HepG2 (cell line): ENCODE data around the gene FRK. TPM values are rescaled to one million over a fixed set of nuclear protein-coding genes. Genes with fewer than 3 reads are reported as not detected.

ENCODE experiments used
- AHR ChIP-seq: IDR thresholded peaks from 2 replicates; pipeline ENCODE4 v1.6.1; 2018; ENCODE audit warnings: missing genetic modification reagents, missing compliant biosample characterization
- BRF2 ChIP-seq: sonication (generic); formaldehyde crosslinking; IDR thresholded peaks from 2 replicates; pipeline ENCODE4 v1.8.1; 2022; ENCODE audit warnings: mild to moderate bottlenecking, missing genetic modification reagents
- CBX2 ChIP-seq, 2 experiments: fragments of 200-600 bp in 1 of 2; sonication (generic); formaldehyde crosslinking in 1 of 2; IDR thresholded peaks; 2 replicates each; pipeline versions ENCODE4 v1.7.0 to v1.8.1; 2018 to 2022; ENCODE audit warnings: low read depth in 2 of 2, low read length in 1 of 2, mild to moderate bottlenecking in 1 of 2, missing genetic modification reagents in 1 of 2
- CREBL2 ChIP-seq: sonication (generic); formaldehyde crosslinking; IDR thresholded peaks from 2 replicates; pipeline ENCODE4 v1.8.1; 2023; ENCODE audit warnings: missing genetic modification reagents, mild to moderate bottlenecking, borderline replicate concordance
- EP300 ChIP-seq, 3 experiments: sonication (generic) in 1 of 3; formaldehyde crosslinking in 1 of 3; IDR thresholded peaks; 2 replicates each; pipeline versions ENCODE4 v1.5.1 to v1.6.1; 2011 to 2020; ENCODE audit warnings: low read depth in 2 of 3, low read length in 2 of 3, borderline replicate concordance in 1 of 3, improper control_type of control experiment in 1 of 3, mild to moderate bottlenecking in 1 of 3, missing genetic modification reagents in 1 of 3, moderate library complexity in 1 of 3
- GZF1 ChIP-seq: sonication (generic); formaldehyde crosslinking; IDR thresholded peaks from 2 replicates; pipeline ENCODE4 v1.5.1; 2020; ENCODE audit warnings: mild to moderate bottlenecking, missing genetic modification reagents
- HDAC1 ChIP-seq: sonication (generic); formaldehyde crosslinking; IDR thresholded peaks from 2 replicates; pipeline ENCODE4 v1.5.1; 2020; ENCODE audit warnings: mild to moderate bottlenecking, missing genetic modification reagents
- KLF9 ChIP-seq: IDR thresholded peaks from 2 replicates; pipeline ENCODE4 v1.6.1; 2016; ENCODE audit warnings: low read depth
- MIXL1 ChIP-seq: IDR thresholded peaks from 2 replicates; pipeline ENCODE4 v1.6.1; 2016
- NKX3-1 ChIP-seq: sonication (generic); formaldehyde crosslinking; IDR thresholded peaks from 2 replicates; pipeline ENCODE4 v1.5.0; 2020; ENCODE audit warnings: missing genetic modification reagents
- PAF1 ChIP-seq: IDR thresholded peaks from 2 replicates; pipeline ENCODE4 v1.6.1; 2016; ENCODE audit warnings: missing genetic modification reagents, missing compliant biosample characterization
- RBAK ChIP-seq: sonication (generic); formaldehyde crosslinking; IDR thresholded peaks from 2 replicates; pipeline ENCODE4 v1.5.1; 2020; ENCODE audit warnings: mild to moderate bottlenecking, missing genetic modification reagents
- SRF ChIP-seq: IDR thresholded peaks from 2 replicates; pipeline ENCODE4 v1.6.1; 2011; ENCODE audit warnings: mild to moderate bottlenecking, low read depth, low read length, moderate library complexity
- TEAD3 ChIP-seq: optimal IDR thresholded peaks from 2 replicates; pipeline ENCODE3; 2016; ENCODE audit warnings: borderline replicate concordance
- TFDP1 ChIP-seq: IDR thresholded peaks from 2 replicates; pipeline ENCODE4 v1.6.1; 2016; ENCODE audit warnings: missing compliant biosample characterization, missing genetic modification reagents, borderline replicate concordance
- TFE3 ChIP-seq: IDR thresholded peaks from 2 replicates; pipeline ENCODE4 v1.6.1; 2016
- TOE1 ChIP-seq: sonication (generic); formaldehyde crosslinking; IDR thresholded peaks from 2 replicates; pipeline ENCODE4 v1.4.0; 2020; ENCODE audit warnings: mild to moderate bottlenecking, missing genetic modification reagents
- ZBTB8A ChIP-seq: sonication (generic); formaldehyde crosslinking; IDR thresholded peaks from 2 replicates; pipeline ENCODE4 v1.4.0; 2020; ENCODE audit warnings: mild to moderate bottlenecking, low read depth, missing genetic modification reagents, borderline replicate concordance
- ZKSCAN1 ChIP-seq: fragments of 150-350 bp; IDR thresholded peaks from 2 replicates; pipeline ENCODE4 v1.6.1; 2014; ENCODE audit warnings: low read length
- ZNF264 ChIP-seq: sonication (generic); formaldehyde crosslinking; IDR thresholded peaks from 2 replicates; pipeline ENCODE4 v1.4.0; 2020; ENCODE audit warnings: missing genetic modification reagents
- ZNF280D ChIP-seq: sonication (generic); formaldehyde crosslinking; IDR thresholded peaks from 2 replicates; pipeline ENCODE4 v1.5.1; 2020; ENCODE audit warnings: mild to moderate bottlenecking, missing genetic modification reagents
- ZNF761 ChIP-seq: sonication (generic); formaldehyde crosslinking; conservative IDR thresholded peaks from 2 replicates; pipeline ENCODE4 v1.4.0; 2020; ENCODE audit warnings: mild to moderate bottlenecking, missing genetic modification reagents
- polyA plus RNA-seq, 8 experiments: library from polyadenylated mRNA; depleted of rRNA in 3 of 8; stranded (reverse) in 7 of 8; unstranded in 1 of 8; fragments of >200 nt; fragmentation: Illumina TruSeq in 4 of 8; extraction: Trizol in 4 of 8; gene quantifications; 2 replicates each; pipeline versions ENCODE4 v1.2.1 to v1.2.3, GENCODE V29; 2011 to 2016; ENCODE audit warnings: low read depth in 4 of 8, missing spikeins in 1 of 8, mixed read lengths in 1 of 8; ENCODE audit not compliant: insufficient read depth in 1 of 8
- total RNA-seq, 5 experiments: library from RNA; depleted of rRNA; stranded (reverse); fragments of >200 nt; fragmentation: Illumina TruSeq; extraction: Trizol; gene quantifications; 2 replicates each; pipeline ENCODE4 v1.2.3, GENCODE V29; 2016; ENCODE audit warnings: low read depth in 1 of 5

Gene FRK
- total and polyA plus RNA-seq, 2 of the 13 experiments (the other 11 are each of a cell fraction or from before 2014, with no cell fraction given) = 1.3 to 2.9 TPM

- peak; percentile 24 for TF ChIP-seq TFE3
- TF ChIP-seq EP300 (IDR thresholded peaks at IDR 0.05; ENCODE audit: low read depth in 2 of 2, low read length in 2 of 2) = peak in 1 of 2 experiments; percentile 9; a peak in 1 of 4 replicates
- TF ChIP-seq EP300 (CRISPR knock-in tag; IDR thresholded peaks at IDR 0.05; ENCODE audit: borderline replicate concordance) = no peak; the same call in 1 of the 2 replicates
- peak; percentile 88 for TF ChIP-seq ZNF280D (CRISPR knock-in tag)
- no peak for TF ChIP-seq AHR (CRISPR knock-in tag)
- 0 out of 2 replicates have a peak, but pooled peaks have one; percentile 50 for TF ChIP-seq SRF
- peak; percentile 55; the same call in 1 of the 2 replicates for TF ChIP-seq ZNF264 (CRISPR knock-in tag)
- TF ChIP-seq NKX3-1 (CRISPR knock-in tag) = peak; percentile 92
- TF ChIP-seq GZF1 (CRISPR knock-in tag) = no peak; the same call in 1 of the 2 replicates
- peak; percentile 93; the same call in 1 of the 2 replicates for TF ChIP-seq CREBL2 (CRISPR knock-in tag)
- peak; percentile 97 for TF ChIP-seq HDAC1 (CRISPR knock-in tag)
- peak; percentile 7 for TF ChIP-seq TEAD3 (CRISPR knock-in tag)
- TF ChIP-seq TOE1 (CRISPR knock-in tag) = no peak; the same call in 1 of the 2 replicates
- TF ChIP-seq PAF1 (CRISPR knock-in tag) = no peak
- peak; percentile 33 for TF ChIP-seq BRF2 (CRISPR knock-in tag)
- TF ChIP-seq KLF9 (CRISPR knock-in tag) = no peak
- TF ChIP-seq ZBTB8A (CRISPR knock-in tag) = 0 out of 2 replicates have a peak, but pooled peaks have one; percentile 81
- TF ChIP-seq ZNF761 = peak; percentile 95
- no peak; the same call in 1 of the 2 replicates for TF ChIP-seq MIXL1 (CRISPR knock-in tag)
- peak; percentile 92; the same call in 1 of the 2 replicates for TF ChIP-seq TFDP1 (CRISPR knock-in tag)
- TF ChIP-seq ZKSCAN1 = no peak
- no peak for TF ChIP-seq CBX2 (IDR thresholded peaks at IDR 0.05; ENCODE audit: low read depth, low read length)
- no peak for TF ChIP-seq CBX2 (CRISPR knock-in tag; IDR thresholded peaks at IDR 0.05; ENCODE audit: low read depth)
- TF ChIP-seq RBAK (CRISPR knock-in tag) = no peak
These were observed 40.0 kb upstream of the FRK start, which contains the start of gene NT5DC1 (continued) for GRCh38 chr6:116100419-116101301.
